ENCODE data around the gene CCDC191.

The CCDC191 gene

GRCh38 chr3:114058646-114059045, 2.3 kb upstream of the CCDC191 start:
- no peak for DNase-seq

GRCh38 chr3:114057011-114057347, 653 bp upstream of the CCDC191 start:
- peak in 1 of 2 donors; percentile 6 for DNase-seq

GRCh38 chr3:114052216-114052615, 4.1 kb downstream of the CCDC191 start:
- no peak for DNase-seq

GRCh38 chr3:114043205-114043604, 13.1 kb downstream of the CCDC191 start:
- DNase-seq = no peak

GRCh38 chr3:114035896-114036295, 20.4 kb downstream of the CCDC191 start:
- DNase-seq = no peak

- DNase-seq = no peak
These were observed 21.4 kb downstream of the CCDC191 start for GRCh38 chr3:114034787-114035545.

GRCh38 chr3:114034211-114034610, 22.1 kb downstream of the CCDC191 start:
- DNase-seq = no peak

- DNase-seq = no peak
These were observed 22.6 kb downstream of the CCDC191 start for GRCh38 chr3:114033721-114034120.

- DNase-seq = no peak
These were observed 30.0 kb downstream of the CCDC191 start for GRCh38 chr3:114026331-114026730.

GRCh38 chr3:114025451-114025850, 30.9 kb downstream of the CCDC191 start:
- no peak for DNase-seq

- no peak for DNase-seq
These were observed 34.1 kb downstream of the CCDC191 start for GRCh38 chr3:114022145-114022802.

GRCh38 chr3:114020907-114021306, 35.4 kb downstream of the CCDC191 start:
- no peak for DNase-seq

- DNase-seq = no peak
These were observed 36.8 kb downstream of the CCDC191 start for GRCh38 chr3:114019486-114019885.

- no peak for DNase-seq
These were observed 42.1 kb downstream of the CCDC191 start for GRCh38 chr3:114014211-114014610.

GRCh38 chr3:114011059-114011797, 45.1 kb downstream of the CCDC191 start:
- DNase-seq = no peak

GRCh38 chr3:114005481-114005880, 50.8 kb downstream of the CCDC191 start:
- DNase-seq = no peak

- no peak for DNase-seq
These were observed 70.8 kb downstream of the CCDC191 start for GRCh38 chr3:113985541-113985940.

- no peak for DNase-seq
These were observed 72.8 kb downstream of the CCDC191 start for GRCh38 chr3:113983544-113983943.

- no peak for DNase-seq
These were observed 74.5 kb downstream of the CCDC191 start for GRCh38 chr3:113981803-113982202.

GRCh38 chr3:113979916-113980315, 76.4 kb downstream of the CCDC191 start:
- no peak for DNase-seq

- DNase-seq = no peak
These were observed 78.5 kb downstream of the CCDC191 start for GRCh38 chr3:113977822-113978221.

- no peak for DNase-seq
These were observed 87.3 kb downstream of the CCDC191 start for GRCh38 chr3:113968986-113969385.

GRCh38 chr3:113966172-113966571, 90.2 kb downstream of the CCDC191 start:
- DNase-seq = no peak

GRCh38 chr3:113963879-113964278, 92.4 kb downstream of the CCDC191 start:
- no peak for DNase-seq
